ENCODE data around the gene ERC2. TPM values are rescaled to one million over a fixed set of nuclear protein-coding genes. Genes with fewer than 3 reads are reported as not detected.

The ERC2 gene
- total and polyA plus RNA-seq, 2 of the 8 experiments (the other 6 are each of a cell fraction or from before 2014, with no cell fraction given) = 16.4 to 22.8 TPM

DNA sequence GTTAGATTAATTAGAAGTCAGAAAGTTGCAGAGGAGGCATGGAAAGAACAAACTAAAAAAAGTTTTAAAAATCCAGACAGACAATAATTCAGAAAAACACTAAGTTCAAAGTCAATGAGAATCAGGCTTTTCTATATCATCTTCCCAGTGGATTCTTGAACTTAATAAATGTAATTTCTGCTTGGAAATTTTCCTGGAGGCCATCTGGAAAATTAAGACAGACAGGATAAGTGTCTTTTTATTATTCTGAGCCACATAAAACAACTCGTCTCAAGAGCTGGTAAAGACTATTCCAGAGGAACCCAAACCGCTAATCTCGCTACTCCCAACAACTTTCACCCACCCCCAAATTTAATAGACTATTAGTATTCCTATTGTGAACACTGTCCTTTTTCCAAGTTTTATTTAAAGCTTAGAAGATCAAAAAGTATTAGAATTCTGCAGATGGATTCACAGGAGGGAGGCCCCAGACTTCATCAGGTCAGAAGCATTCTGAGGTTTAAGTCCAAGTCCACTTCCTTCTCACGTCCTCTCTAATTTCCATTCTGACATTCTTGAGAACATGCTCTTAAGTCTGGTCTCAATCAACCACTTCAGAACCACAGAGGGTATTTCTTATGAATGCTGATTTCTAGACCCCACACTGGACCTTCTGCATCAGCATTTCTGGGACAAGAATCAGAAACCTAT is 61.3 kb downstream of the ERC2 start:
- ChIA-PET POLR2A (ENCODE audit: partially characterized antibody) (interaction anchor here (0.5 kb wide), 1 partner anchor 14 kb away, joined by 3 read pairs; no protein-coding TSS in a partner anchor), CTCF (ENCODE audit: partially characterized antibody) (interaction anchor here (1.4 to 1.5 kb wide), 2 partner anchors 59 to 66 kb away, joined by 3 to 8 read pairs; no protein-coding TSS in a partner anchor)
- Histone ChIP-seq H3K9ac (replicated peaks in 1 of 4; ENCODE audit: extremely low read depth in 1 of 4, low read depth in 3 of 4, low read length in 3 of 4) (no peak overlapping the region), H3K14ac (ENCODE audit: insufficient read length) (no peak overlapping the region), H3K36me3 (ENCODE audit: control insufficient read depth in 2 of 4, insufficient read depth in 4 of 4, low read length in 3 of 4) (peaks cover 0 to under 1% (median 0%) of the 10 kb centered on the region in 4 experiments; a peak in 1 of 8 replicates), H3K4me1 (replicated peaks in 1 of 4; ENCODE audit: control insufficient read depth in 3 of 4, insufficient read depth in 4 of 4, low read length in 3 of 4) (no peaks in the 10 kb centered on the region), H2BK5ac (ENCODE audit: low read depth, low read length) (no peak overlapping the region), H3K18ac (ENCODE audit: extremely low read depth, low read length) (no peak overlapping the region), H2AK5ac (ENCODE audit: low read depth, low read length) (no peak overlapping the region), H4K20me1 (replicated peaks in 1 of 2; ENCODE audit: control insufficient read depth in 1 of 2, insufficient read depth in 2 of 2, low read length in 2 of 2) (no peaks in the 10 kb centered on the region), H3K56ac (replicated peaks; ENCODE audit: insufficient read length, low read depth, low read length) (no peak overlapping the region), H2BK120ac (replicated peaks; ENCODE audit: low read depth, low read length) (no peak overlapping the region), H4K5ac (ENCODE audit: insufficient read length, low read depth, low read length) (no peak overlapping the region), H2BK12ac (ENCODE audit: low read depth, low read length) (no peak overlapping the region), H3K27ac (ENCODE audit: low read depth, low read length) (no peak overlapping the region), H3K27me3 (replicated peaks in 1 of 4; ENCODE audit: control insufficient read depth in 3 of 4, extremely low read depth in 1 of 4, insufficient read depth in 3 of 4, low read length in 3 of 4) (no peaks in the 10 kb centered on the region), H3K9me3 (ENCODE audit: insufficient read depth in 2 of 2, low read depth in 1 of 2, low read length in 1 of 2) (no peaks in the 10 kb centered on the region), H3K4me2 (ENCODE audit: insufficient read depth in 1 of 2, low read depth in 2 of 2, low read length in 2 of 2) (no peak overlapping the region), H4K91ac (replicated peaks; ENCODE audit: insufficient read length, low read length) (no peak overlapping the region), H3K4me3 (ENCODE audit: extremely low read depth in 1 of 4, insufficient read depth in 2 of 4, low read depth in 3 of 4, low read length in 4 of 4) (no peak overlapping the region), H3K79me2 (ENCODE audit: control insufficient read depth in 1 of 2, insufficient read depth in 2 of 2, low read length in 2 of 2) (no peaks in the 10 kb centered on the region), H3K23me2 (ENCODE audit: low read depth, low read length) (no peaks in the 10 kb centered on the region), H3K79me1 (ENCODE audit: low read depth, low read length) (no peaks in the 10 kb centered on the region), H2BK15ac (ENCODE audit: low read length) (no peak overlapping the region), H2AFZ (ENCODE audit: low read length) (no peak overlapping the region), H4K8ac (ENCODE audit: extremely low read depth, insufficient read depth, low read length) (no peak overlapping the region), H3K23ac (ENCODE audit: insufficient read length) (no peak overlapping the region), H2BK20ac (ENCODE audit: low read length) (no peak overlapping the region), H3K4ac (replicated peaks; ENCODE audit: insufficient read length, low read depth, low read length) (no peak overlapping the region)
- DNase-seq (ENCODE audit: low read depth in 1 of 2, low spot score in 2 of 2) (no peak), FAIRE-seq (no peak)
- WGBS, 2 experiments (ENCODE audit: extremely low coverage in 1 of 2, insufficient coverage in 1 of 2, insufficient read length in 1 of 2, insufficient replicate concordance in 2 of 2, low coverage in 1 of 2, low lambda C conversion rate in 2 of 2, missing lambda C conversion rate in 1 of 2) = 90% methylated on average over 4 of the region's 4 CpGs; no CpG with 5 or more reads in 1 of the 2 experiments
- TF ChIP-seq RNF2 (IDR thresholded peaks at IDR 0.05; ENCODE audit: borderline replicate concordance, low read depth, low read length, missing control alignments, poor library complexity, severe bottlenecking) (no peak), EP300 (IDR thresholded peaks at IDR 0.05; ENCODE audit: borderline replicate concordance in 1 of 2, low read depth in 2 of 2, low read length in 2 of 2) (no peak)

Measured in H1 (cell line).